ENCODE measurements around the gene LMNTD2.

GRCh38 chr11:530960-531831, 29.3 kb downstream of the LMNTD2 start:
- TF ChIP-seq ELF4 (CRISPR knock-in tag; IDR thresholded peaks at IDR 0.05; ENCODE audit: low read depth) (no peak), CTCF (IDR thresholded peaks at IDR 0.05) (no peak), TCF7 (CRISPR knock-in tag; IDR thresholded peaks at IDR 0.05; ENCODE audit: low read depth) (no peak), ZBTB43 (CRISPR knock-in tag; IDR thresholded peaks at IDR 0.05) (no peak), ATF6 (CRISPR knock-in tag; IDR thresholded peaks at IDR 0.05) (no peak), SOX15 (CRISPR knock-in tag; IDR thresholded peaks at IDR 0.05) (no peak), FOXP1 (CRISPR knock-in tag; IDR thresholded peaks at IDR 0.05; ENCODE audit: borderline replicate concordance) (no peak), ZNF671 (CRISPR knock-in tag; IDR thresholded peaks at IDR 0.05) (no peak), SP1 (CRISPR knock-in tag; conservative IDR thresholded peaks at IDR 0.05) (no peak), ATF1 (CRISPR knock-in tag; IDR thresholded peaks at IDR 0.05) (no peak), STAT6 (CRISPR knock-in tag; conservative IDR thresholded peaks at IDR 0.05; ENCODE audit: low read depth) (no peak), FOXK1 (CRISPR knock-in tag; IDR thresholded peaks at IDR 0.05) (no peak), USF2 (CRISPR knock-in tag; IDR thresholded peaks at IDR 0.05) (no peak)

Data from WTC11 (cell line).